T-helper 2 cell (primary cell): Measurements from ENCODE around the gene ZW10.
"Not testable (repeated sequence)": the region's sequence is repeated elsewhere in the genome, so short reads cannot be mapped to it uniquely, and the experiment has no call there.

ENCODE experiments used
- DNase-seq, 5 experiments: peaks; one replicate each; pipeline versions ENCODE4 v3.0.0 to v3.0.0-alpha.2; 2012 to 2022

ZW10 gene

GRCh38 chr11:113760241-113760640 lies 13.3 kb downstream of the ZW10 start:
- no peak for DNase-seq

- no peak for DNase-seq
Measured at GRCh38 chr11:113752932-113753331, 20.6 kb downstream of the ZW10 start.

- DNase-seq, result peak in 1 of 5 experiments; percentile 13
Measured at GRCh38 chr11:113736323-113736722, 37.2 kb downstream of the ZW10 start.

GRCh38 chr11:113732092-113732491 lies 41.4 kb downstream of the ZW10 start:
- DNase-seq, result no peak

GRCh38 chr11:113730887-113731726 lies 42.4 kb downstream of the ZW10 start:
- DNase-seq, result peak in 1 of 5 experiments; percentile 44

DNA sequence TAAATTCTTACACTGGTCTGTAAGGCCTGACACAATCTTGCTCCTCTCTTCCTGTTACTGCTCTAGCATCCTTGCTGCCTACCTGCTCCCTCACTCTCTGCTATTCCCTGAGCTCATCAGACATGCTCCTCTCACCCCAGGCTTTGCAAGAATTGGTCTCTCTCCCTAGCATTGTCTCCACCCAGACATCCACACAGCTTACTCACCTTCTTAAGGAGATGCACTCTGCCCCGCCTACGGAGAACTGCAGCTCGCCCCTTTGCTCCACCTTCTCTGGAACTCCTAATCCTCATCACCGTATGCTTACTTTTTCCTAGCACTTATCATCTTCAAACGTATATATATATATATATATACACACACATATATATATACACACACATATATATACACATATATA lies 44.0 kb downstream of the ZW10 start:
- no peak for DNase-seq

DNA sequence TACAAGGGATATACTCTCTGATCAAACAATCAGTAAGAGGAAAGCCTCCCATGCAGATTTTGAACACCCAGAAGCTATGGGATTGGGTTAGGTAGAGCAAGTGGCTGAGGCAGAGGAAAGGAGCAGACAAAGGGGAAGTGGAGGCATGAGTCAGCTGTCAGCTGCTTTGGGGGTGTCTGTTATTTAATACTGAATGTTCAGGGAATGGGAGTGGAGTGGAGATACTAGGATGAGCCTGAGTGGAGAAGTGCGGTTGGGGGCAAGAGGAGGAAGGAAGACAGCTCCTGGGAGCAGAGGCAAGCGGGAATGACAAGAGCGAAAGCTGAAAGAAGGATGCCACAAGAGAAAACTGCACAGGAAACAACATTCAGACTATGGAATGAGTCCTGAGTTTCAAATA lies 44.7 kb downstream of the ZW10 start:
- no peak for DNase-seq

DNA sequence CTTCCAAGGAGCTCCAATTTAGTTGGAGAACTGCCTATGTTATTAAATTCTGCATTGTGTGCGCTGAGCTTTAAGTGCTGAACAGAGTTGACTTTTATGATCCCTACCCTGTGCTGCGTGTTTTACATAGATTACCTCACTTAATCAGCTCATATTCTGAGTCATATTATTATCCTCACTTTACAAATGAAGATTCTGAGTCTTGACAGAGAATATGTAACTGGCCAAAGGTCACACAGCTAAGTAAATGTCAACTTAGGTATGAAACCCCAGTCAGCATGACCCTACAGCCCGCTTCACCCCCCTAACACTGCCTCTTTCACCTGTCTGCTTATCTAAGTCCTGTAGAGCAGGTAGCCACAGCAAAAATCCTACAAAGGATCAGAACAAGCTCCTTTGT lies 47.6 kb downstream of the ZW10 start:
- DNase-seq, result no peak

DNA sequence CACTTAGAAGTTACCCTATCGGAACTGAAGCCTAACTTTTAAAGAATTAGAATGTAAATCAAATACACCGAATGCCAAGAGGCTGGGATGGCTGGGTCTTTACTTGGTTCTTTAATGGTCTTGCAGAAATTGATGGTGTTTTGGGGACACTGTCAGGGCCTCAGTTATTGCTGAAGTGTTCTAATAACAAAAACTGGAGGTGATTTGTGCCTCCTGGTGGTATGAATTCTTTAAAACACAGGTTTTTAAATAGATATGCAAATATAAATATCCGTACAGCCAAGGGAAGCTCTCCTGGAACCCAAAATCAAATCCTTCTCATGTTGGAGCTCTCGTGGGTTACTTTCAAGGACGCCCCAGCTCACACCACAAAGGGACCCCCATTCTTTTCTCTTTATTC lies 48.1 kb downstream of the ZW10 start:
- peak in 1 of 5 experiments; percentile 15 for DNase-seq

DNA sequence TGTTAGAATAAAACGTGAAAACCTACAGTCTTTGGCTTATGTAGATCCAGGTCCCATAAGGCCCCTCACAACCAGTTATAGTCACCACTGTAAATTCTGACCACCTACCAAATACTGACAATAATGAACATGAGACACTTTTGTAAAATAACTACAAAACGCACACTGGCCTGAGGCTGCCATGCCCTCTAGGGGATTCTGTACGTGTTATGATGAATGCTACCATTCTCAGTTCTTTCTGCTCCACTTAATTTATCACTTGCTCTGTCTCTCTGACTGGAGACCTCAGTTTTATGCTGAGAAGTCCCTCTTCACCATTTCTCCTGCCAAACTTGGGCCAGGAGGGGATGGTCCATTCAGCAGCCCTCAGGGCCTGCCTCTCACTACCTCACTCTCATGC lies 48.7 kb downstream of the ZW10 start:
- no peak for DNase-seq

GRCh38 chr11:113723787-113724186 lies 49.7 kb downstream of the ZW10 start:
- DNase-seq, result no peak

DNA sequence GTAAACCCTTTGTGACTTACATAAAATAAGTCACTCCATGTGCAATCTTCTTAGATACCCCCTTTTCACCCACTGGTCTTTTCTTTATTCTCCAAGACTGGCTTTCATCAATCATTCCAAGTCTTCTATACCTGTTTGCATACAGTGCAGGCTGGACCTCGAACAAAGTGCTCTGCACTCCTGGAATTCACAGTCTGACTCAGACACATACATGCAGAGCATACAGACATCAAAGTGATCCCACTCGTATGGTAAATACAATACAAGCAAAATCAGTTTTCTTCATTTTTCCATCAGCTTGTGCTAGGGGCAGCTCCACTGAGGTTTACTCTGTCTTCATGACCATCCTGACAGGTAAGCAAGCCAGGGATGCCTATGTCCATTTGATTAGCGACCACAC lies 50.6 kb downstream of the ZW10 start:
- DNase-seq, result no peak

GRCh38 chr11:113722221-113722620 lies 51.3 kb downstream of the ZW10 start:
- no peak for DNase-seq

DNA sequence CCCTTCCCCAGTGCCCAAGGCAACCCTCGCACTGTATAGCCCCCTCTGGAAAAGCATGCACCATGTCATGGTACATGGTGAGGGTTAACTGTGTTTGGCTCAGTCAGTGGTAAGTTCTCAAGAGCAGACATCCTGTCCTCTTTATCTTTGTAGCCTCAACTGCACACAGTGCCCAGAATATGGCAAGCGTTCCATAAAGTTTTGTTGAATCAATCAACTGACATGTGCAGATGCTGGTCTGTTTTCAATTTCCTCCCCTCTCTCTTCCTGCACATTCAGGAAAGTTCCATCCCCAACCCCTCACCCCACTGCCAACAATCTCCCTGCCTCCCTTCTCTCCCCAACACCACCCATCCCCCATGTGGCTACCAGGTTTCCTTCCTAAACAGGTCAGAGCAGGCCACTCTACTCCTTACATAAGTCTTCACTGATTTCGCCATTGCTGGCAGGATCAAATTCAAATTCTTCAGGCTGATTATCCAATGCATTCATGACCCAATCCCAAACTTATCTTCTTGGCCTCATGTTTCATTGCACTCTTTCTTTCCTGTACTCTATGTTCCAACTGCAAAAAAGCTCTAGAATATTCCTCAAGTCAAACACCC lies 51.9 kb downstream of the ZW10 start:
- DNase-seq, result no peak

GRCh38 chr11:113720478-113720877 lies 53.0 kb downstream of the ZW10 start:
- DNase-seq, result not testable (repeated sequence)

DNA sequence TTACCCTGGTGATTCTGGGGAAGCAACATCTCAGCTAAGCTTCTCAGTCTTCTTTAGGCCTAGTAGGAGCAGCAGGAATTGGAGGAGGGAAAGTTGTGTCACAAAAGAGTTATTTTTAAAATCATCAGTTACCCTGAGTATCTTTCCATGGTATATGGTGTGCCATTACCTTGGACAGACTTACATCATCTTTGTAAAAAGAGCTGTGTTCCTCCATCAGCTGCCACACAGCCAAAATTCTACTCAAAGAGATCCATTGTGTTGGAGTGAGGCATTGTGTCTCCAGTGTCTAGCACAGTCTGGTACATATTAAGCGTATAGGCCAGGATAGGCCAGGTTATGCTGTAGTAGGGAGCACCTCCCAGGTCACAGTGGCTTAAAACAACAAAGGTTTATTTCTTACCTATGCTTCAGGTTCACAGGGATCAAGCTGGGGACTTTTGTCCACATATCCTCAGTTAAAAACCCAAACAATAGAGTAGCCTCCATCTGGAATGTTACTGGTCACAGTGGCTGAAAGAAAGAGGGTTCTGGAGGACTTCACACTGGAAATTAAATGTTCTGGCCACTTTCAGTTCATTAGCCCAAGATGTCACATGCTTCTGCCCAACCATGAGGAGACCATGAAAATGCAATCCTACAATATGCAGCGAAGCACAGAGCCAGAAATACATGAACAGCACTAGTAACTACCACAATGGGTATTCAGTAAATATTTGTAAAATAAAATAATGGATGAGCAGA lies 57.4 kb downstream of the ZW10 start:
- no peak for DNase-seq

- DNase-seq, result no peak
Measured at GRCh38 chr11:113715273-113715672, 58.2 kb downstream of the ZW10 start.

DNA sequence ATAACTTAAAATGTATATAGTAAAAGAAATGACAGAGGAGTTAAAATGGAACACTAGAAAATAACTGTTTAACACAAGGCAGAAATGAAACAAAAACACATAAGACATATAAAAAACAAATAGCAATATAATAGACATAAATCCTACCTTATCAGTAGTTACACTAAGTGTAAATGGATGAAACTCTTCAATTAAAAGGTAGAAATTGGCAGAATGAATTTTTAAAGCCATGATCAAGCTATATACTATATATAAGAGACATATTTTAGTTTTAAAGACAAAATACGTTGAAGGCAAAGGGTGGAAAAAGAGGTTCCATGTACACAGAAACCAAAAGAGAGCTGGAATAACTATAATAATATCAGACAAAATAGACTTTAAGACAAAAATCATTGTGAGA lies 62.5 kb downstream of the ZW10 start:
- no peak for DNase-seq

DNA sequence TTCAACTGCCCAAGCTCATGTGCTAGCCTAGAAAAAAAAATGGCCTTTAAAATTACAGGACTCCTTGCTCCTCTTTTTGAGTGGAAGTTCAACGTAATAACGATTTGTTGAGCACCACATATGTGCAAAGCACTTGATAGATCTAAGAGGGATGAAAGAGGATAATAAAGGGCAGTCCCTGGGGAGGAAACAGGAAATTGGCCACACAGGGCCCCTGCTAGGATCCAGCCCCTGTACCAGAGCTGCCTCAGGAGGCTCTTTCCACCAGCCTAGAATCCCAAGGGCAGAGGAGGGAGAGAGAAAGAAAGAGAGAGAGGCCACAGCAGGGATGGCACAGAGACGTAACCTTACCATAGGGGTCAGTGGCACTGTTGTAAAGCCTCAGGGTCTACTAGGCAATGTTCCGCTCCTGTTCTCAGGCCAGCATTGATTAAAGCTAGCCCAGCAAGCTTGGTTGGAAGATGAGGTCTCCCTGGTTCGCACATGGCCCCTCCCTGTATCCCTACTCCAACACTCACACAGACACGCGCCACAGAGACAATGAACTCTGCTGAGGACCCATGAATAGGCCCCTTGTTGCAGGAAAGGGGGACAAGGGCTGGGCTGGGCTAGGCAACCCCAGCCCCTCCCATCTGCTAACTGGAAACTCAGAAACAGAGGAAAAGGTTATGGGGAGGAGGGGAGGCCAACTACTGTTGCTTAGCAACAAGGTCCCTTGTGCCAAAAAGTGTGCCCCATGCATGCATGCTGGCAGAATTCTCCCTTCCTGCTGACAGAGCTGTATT lies 67.4 kb downstream of the ZW10 start, which contains the start of gene TMPRSS5:
TMPRSS5 (minus strand) TSS at position 438 of the 785 bp plus-strand sequence; CDS start at position 354, 84 bp downstream.
- no peak for DNase-seq

DNA sequence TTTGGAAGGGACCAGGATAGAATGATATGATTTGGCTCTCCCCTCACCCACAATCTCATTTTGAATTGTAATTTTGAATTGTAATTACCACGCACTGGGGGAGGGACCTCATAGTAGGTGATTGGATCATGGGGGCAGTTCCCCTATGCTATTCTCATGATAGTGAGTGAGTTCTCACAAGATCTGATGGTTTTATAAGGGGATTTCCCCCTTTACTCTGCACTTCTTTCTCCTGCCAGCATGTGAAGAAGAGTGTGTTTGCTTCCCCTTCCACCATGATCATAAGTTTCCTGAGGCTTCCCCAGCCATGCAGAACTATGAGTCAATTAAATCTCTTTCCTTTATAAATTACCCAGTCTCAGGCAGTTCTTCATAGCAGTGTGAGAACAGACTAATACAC lies 69.9 kb downstream of the ZW10 start:
- DNase-seq, result not testable (repeated sequence)

DNA sequence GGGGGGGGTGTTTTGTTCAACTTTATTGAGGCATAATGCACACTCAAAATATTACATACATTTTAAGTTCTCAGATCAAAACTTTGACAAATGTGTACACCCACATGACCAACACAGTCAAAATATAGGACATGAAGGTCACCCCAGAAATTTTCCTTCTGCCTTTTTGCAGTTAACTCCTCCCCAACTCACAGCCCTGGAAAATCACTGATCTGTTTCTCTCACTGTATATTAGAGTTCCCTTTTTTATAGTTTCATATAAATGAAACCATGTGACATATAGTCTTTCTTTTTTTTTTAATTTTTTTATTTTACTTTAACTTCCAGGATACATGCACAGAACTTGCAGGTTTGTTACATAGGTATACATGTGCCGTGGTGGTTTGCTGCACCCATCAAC lies 72.0 kb downstream of the ZW10 start:
- DNase-seq, result no peak

GRCh38 chr11:113698515-113698914 lies 75.0 kb downstream of the ZW10 start:
- no peak for DNase-seq
